Measurements from ENCODE around the gene ALG8.

Gene ALG8

GRCh38 chr11:78110351-78110750 lies 29.1 kb downstream of the ALG8 start:
- no peak for DNase-seq (ENCODE audit: low read depth)
- no peak overlapping the region for H3K4me3 ChIP-seq (ENCODE audit: low read depth, low read length)
- TF ChIP-seq CTCF (IDR thresholded peaks at IDR 0.05; ENCODE audit: low read depth, low read length, missing control alignments) = no peak
- in situ Hi-C loops (cut with HindIII; ENCODE audit: low sequenced_read_pairs) = no loop called here

GRCh38 chr11:78109081-78110015 lies 30.1 kb downstream of the ALG8 start:
- DNase-seq (ENCODE audit: low read depth) = no peak
- in situ Hi-C loops (cut with HindIII; ENCODE audit: low sequenced_read_pairs) = no loop called here
- no peak overlapping the region for H3K4me3 ChIP-seq (ENCODE audit: low read depth, low read length)
- no peak for TF ChIP-seq CTCF (IDR thresholded peaks at IDR 0.05; ENCODE audit: low read depth, low read length, missing control alignments)

- TF ChIP-seq CTCF (IDR thresholded peaks at IDR 0.05; ENCODE audit: low read depth, low read length, missing control alignments) = no peak
- no peak overlapping the region for H3K4me3 ChIP-seq (ENCODE audit: low read depth, low read length)
- DNase-seq (ENCODE audit: low read depth) = no peak
- in situ Hi-C loops (cut with HindIII; ENCODE audit: low sequenced_read_pairs) = no loop called here
Measured at GRCh38 chr11:78100676-78101472, 38.6 kb downstream of the ALG8 start.

- no peak for DNase-seq (ENCODE audit: low read depth)
- H3K4me3 ChIP-seq (ENCODE audit: low read depth, low read length) = no peak overlapping the region
- TF ChIP-seq CTCF (IDR thresholded peaks at IDR 0.05; ENCODE audit: low read depth, low read length, missing control alignments) = no peak
- in situ Hi-C loops (cut with HindIII; ENCODE audit: low sequenced_read_pairs) = no loop called here
Measured at GRCh38 chr11:78100261-78100660, 39.2 kb downstream of the ALG8 start.

- H3K4me3 ChIP-seq (ENCODE audit: low read depth, low read length) = no peak overlapping the region
- in situ Hi-C loops (cut with HindIII; ENCODE audit: low sequenced_read_pairs) = no loop called here
- TF ChIP-seq CTCF (IDR thresholded peaks at IDR 0.05; ENCODE audit: low read depth, low read length, missing control alignments) = no peak
- no peak for DNase-seq (ENCODE audit: low read depth)
Measured at GRCh38 chr11:78099666-78100065, 39.8 kb downstream of the ALG8 start.

GRCh38 chr11:78097666-78098385 lies 41.6 kb downstream of the ALG8 start:
- in situ Hi-C loops (cut with HindIII; ENCODE audit: low sequenced_read_pairs) = no loop called here
- no peak for TF ChIP-seq CTCF (IDR thresholded peaks at IDR 0.05; ENCODE audit: low read depth, low read length, missing control alignments)
- no peak overlapping the region for H3K4me3 ChIP-seq (ENCODE audit: low read depth, low read length)
- DNase-seq (ENCODE audit: low read depth) = no peak
